ENCODE results near the gene SDK1.
A peak's percentile ranks its signal among the peaks of the same experiment; 100 is the strongest.

SDK1 gene

DNA sequence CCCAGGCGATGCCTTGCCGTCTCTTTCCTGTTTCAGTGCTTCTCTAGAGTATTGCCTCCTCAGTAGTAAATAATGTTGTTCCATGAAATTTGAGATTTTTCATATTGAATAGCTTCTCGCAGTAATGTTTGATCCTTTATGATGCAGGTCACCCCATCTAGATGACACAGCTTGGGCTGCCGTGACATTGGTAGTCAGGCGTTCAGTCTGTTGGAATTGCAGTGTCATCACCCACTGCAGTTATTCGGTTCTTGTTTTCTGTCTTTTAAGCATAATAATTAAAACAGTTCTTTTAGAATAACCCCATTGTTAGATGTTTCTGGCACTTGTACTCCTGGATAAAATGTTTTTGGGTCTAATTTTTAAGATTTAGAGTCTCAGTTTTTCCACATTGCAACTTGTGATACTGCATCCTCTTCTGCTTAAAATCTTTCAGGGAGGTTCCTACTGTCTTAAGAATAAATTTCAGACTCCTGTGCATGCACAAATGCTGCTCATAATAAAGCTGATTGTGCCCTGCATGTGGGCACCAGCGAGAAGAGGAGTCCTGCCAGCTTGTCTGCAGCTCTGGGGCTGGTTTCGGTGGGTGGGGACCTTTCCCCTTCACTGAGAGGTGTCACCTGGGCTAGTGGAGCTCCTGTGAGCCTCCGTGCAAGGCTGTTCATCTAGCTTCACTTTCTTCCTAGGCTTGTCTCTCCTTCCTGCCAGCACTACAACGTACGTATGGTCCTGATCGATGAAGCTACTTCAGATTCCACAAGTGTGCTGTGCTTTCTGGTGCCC lies 44.8 kb downstream of the SDK1 start:
- no peak for DNase-seq

GRCh38 chr7:3349126-3349525 lies 48.1 kb downstream of the SDK1 start:
- DNase-seq = no peak

DNA sequence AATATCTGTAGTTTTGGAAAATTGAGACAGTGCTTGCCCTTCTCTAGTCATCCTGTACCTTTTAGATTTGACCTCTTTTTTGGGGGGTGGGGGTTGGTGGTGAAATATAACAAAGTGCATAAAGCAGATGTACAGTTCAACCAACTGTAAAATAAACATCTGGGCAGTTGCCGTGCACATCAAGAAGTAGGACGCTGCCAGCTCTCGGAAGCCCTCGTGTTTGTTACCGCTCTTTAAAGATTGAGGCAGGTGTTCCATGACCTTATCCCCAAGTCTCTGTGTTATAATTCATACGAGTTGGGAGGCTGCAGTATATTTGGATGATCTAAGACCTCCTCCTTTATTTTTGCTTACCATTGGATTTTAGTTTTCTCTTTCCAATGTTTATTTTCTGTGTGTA lies 55.1 kb downstream of the SDK1 start:
- DNase-seq = no peak

- no peak for DNase-seq
Measured at GRCh38 chr7:3358991-3359390, 57.9 kb downstream of the SDK1 start.

- DNase-seq = no peak
Measured at GRCh38 chr7:3367261-3367660, 66.2 kb downstream of the SDK1 start.

DNA sequence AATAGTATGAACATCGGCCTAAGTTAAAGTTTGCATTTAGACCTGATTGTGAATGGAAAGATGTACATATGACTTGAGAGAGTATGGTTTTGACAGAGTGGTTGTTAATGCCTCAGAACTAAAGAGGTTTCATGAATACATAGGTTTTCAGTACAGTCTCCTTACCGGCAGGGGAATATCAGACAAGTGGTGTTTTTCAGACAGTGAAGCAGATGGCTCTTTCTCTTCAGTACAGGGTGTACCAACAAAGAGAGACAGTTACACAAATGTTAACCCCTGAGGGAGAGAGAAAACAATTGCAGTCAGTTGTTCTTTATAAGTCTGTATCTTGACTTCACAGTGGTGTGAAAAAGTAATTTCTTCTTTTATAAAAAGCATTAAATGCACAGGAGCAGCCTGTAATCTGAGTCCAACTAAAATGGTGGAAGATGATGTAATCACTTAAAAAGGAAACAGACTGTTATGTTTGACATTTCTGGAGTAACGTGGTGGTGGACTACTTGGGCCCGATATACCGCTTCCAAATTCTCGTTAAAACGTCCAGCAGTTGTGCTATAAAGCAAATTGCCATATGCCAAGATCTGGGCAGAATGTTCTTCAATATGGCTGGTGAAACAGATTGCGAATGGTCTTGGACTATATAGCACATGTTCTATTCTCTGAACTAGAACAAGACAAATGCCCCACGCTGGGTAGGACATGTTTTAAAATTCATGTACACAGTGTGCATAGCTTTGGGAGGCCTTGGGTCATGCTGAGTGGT lies 69.2 kb downstream of the SDK1 start:
- no peak for DNase-seq

- no peak for DNase-seq
Measured at GRCh38 chr7:3370921-3371320, 69.9 kb downstream of the SDK1 start.

DNA sequence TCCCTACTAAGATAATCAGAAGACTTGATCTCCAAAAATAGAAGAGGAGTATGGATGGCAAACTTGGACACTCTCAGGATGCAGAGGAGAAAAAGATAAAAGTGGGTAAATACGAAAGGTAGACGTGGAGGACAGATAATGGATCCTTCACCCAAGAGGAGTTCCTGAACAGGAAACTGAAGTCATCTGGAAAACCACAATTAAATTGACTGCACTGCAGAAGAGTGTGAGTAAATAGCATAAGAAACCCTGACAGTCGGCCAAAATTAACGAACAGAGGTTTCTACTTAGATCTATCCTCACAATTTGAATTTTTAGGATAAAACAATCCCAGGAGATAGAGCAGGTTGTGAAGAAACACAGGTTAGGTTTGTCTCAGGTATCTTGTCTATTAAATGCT lies 70.5 kb downstream of the SDK1 start:
- no peak for DNase-seq

DNA sequence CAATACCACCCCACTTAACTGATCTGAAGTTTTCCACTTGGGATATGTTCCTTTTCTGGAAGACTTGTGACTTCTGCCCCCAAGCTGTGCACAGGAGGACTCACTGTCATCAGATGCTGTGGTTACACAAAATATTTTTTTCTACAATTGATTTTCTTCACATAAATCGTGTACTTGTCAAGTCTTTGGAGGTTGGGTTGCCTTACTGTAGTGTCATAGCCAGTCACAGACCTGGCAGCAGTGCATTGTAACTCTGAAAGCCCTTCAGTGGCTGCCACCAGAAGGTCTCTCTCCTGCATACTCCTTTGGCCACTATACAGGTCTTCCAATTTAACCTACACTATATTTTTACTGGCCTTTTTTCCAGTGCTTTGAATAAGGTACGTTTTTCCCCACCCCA lies 73.2 kb downstream of the SDK1 start:
- no peak for DNase-seq

DNA sequence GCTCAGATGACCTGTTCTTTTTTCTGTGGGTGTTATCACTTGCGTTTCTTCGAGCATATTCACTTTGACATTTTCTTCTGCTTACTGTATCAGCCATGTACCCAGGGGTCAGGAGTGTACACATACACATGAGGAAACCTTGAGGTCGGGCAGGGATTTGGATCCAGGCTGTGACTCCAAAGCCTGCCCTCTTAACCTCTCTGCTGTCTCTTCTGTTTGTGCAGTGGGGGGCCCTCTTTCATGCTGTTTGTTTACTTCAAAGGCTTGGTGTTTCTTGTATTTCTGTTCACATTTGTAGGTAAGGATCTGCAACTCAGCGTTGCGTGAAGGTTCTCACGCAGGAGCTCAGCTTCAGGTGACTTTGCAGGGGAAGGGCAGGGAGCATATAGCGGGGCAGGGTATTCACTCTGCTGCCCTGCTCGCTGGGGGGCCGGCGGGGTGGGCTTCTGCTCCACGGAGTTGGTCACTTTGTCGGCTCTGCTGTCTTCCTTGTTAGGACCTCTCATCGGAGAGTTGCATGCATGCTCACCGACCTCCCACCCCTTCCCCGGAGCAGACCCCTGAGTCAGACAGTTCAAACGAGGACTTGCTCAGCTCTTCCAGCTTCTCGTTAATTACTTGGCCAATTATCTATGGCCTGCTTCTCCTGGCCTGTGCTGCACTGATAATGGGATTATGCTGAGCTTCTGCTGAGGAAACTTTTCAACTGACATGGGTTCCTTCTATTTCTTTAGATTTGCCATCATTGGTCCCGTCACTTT lies 77.5 kb downstream of the SDK1 start:
- no peak for DNase-seq

DNA sequence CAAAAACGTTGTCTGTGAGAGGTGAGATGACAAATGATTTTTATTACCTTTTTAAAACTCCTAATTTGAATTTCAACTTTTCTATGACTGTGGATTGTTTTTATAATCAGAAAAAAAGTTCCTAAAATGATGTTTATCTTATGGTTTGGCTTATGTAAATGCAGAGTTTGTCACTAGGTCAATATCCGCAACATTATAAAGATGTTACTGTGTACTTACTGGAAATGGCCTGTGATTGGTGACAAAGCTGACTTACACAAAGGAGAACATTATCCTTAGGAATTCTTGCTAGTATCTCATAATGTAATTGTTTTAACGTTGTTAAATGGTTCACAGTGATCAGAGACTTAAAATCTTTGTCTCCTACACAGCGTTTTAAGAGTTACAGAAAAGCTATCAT lies 79.0 kb downstream of the SDK1 start:
- no peak for DNase-seq

- no peak for DNase-seq
Measured at GRCh38 chr7:3380886-3381685, 80.0 kb downstream of the SDK1 start.

- DNase-seq = no peak
Measured at GRCh38 chr7:3386423-3387190, 85.6 kb downstream of the SDK1 start.

DNA sequence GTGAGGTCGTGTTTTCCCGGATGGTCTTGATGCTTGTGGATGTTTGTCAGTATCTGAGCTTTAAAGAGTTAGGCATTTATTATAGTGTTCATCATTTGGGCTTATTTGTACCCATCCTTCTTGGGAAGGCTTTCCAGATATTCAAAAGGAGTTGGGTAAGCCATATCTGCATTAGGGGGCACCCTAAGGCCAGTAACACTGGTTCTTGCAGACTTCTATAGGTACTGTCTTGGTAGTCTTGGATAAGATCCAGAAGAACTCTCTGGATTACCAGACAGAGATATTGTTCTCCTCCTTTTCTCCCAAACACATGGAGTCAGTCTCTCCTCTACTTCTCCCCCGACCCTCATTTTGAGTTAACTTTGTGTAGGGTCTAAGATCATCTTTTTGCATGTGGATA lies 92.8 kb downstream of the SDK1 start:
- no peak for DNase-seq

DNA sequence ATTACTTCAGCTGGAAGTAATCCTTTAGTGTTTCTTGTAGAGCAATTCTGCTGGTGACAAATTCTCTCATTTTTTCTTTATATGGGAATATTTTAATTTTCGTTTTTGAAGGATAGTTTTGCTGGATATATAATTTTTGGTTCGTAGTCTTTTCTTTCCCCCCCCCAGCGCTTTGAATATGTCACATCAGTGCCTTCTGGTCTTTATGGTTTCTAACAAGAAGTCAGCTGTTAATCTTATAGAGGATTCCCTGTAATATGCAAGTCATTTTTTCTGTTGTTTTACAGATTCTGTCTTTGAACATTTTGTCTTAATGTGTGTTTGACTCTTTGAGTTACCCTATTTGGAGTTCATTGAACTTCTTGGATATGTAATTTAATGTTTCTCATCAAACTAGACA lies 96.3 kb downstream of the SDK1 start:
- no peak for DNase-seq

- DNase-seq = peak in 1 of 2 experiments; percentile 17
Measured at GRCh38 chr7:3399858-3400257, 98.8 kb downstream of the SDK1 start.

GRCh38 chr7:3404501-3404900 lies 103.4 kb downstream of the SDK1 start:
- DNase-seq = peak in 1 of 2 experiments; percentile 10

DNA sequence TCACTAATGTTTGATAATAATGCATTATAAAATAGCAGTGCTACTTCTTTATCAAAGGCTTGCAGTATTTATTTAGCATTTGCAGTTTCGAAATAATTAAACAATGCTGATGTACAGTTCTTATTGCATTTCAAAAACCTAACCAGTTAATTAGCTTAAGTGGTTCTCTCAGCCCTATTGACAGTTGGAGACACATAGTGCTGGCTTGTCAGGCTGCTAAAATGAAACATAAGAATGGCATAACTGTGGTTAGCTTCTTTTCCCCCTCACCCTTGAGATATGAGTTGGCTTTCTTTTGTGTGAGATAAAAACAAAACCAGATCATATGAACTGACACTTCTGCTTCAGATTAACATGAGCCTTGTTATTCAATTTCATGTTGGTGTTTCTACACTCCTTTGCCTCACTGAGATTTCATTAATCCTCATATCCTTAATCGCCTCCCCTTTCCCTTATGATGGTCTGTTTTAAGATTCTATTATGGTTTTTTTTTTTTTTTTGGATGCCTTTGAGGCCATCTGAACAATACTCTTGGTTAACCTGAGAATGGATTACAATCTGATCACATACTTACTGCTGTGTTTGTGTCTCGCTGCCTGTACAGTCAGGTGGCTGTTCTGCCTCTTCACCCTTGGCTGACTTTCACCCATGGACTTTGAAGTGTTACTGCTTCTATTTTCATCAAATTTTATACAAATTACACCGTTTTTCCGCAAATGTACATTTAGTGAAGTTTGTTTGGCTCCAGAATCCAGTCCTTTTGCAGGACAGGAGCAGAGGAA lies 108.0 kb downstream of the SDK1 start:
- DNase-seq = no peak

DNA sequence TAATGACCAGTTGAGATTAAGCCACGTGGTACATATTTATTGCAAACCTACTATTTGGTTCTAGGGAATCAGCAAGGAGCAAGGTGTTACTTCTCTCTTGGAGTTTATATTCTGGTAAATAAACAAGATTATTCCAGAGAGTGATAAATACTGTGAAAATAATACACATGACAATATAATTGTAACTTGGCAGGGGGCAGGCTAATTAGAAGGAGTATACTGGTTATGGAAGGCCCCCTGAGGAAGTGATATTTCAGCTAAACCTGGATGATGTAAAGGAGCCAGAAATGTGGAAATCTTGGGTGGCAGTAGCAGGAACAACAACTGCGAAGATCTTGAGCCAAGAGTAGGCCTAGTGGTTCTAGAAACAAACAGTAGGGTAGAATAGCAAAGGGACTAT lies 111.8 kb downstream of the SDK1 start:
- no peak for DNase-seq

- peak in 1 of 2 experiments; percentile 39 for DNase-seq
Measured at GRCh38 chr7:3415861-3416312, 114.8 kb downstream of the SDK1 start.

- no peak for DNase-seq
Measured at GRCh38 chr7:3416453-3416852, 115.4 kb downstream of the SDK1 start.
